GM18861 (cell line): Measurements from ENCODE around the gene CRABP2.

Experiments
- ATAC-seq: cut with Tn5 transposase; IDR thresholded peaks from one replicate; pipeline ENCODE4 v1.9.1; 2021; ENCODE audit not compliant: unreplicated experiment

CRABP2 gene

DNA sequence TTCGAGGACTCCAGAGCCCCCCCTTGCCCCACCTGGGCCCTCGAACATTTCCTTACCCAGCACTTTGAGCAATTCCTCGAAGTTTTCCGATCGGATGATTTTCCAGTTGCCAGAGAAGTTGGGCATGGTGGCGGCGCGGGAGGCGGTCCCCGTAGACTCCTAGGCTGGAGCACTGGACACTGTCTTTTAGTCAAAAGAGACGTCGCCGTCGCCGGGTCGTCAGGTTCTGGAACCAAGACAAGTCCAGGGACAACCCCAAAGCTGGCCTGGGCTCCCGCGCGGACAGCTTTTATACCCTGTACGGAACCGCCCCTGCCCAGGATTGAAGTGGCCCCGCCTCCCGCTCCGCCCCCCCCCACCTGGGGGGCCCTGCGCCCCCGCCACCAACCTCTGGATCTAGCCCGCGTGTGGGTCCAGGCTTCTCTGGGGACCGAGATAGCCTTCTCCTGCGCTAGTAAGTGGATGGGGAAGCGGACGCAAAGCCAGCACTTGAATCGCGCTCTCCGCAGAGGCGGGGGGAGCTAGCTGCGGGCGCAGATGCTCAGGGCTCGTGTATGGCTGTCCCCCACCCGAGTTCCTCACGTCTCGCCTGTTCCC is at the start of gene CRABP2:
Gene CRABP2 (minus strand): TSS at position 263 of the 597 bp plus-strand sequence. CDS start 137 bp downstream, at position 126.
- ATAC-seq = no peak

DNA sequence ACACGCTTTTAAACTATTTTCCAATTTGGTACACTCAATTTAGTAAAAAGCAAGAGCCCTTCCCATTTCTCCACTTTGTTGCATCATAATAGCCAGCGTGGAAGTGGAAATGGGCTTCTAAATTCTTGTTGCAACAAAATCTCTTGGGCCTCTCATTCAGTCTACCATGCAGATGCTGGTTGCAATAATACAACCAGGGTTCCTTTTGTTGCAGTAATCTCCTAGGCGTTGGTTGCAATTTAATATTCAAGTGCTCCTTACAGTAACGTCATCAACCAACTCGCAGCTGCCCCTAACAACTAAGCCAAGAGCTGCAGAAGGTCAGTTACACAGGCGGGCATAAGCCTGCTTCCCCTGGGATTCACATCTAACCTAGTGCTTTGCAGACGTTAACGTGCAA is 48.8 kb upstream of the CRABP2 start:
- ATAC-seq = no peak

DNA sequence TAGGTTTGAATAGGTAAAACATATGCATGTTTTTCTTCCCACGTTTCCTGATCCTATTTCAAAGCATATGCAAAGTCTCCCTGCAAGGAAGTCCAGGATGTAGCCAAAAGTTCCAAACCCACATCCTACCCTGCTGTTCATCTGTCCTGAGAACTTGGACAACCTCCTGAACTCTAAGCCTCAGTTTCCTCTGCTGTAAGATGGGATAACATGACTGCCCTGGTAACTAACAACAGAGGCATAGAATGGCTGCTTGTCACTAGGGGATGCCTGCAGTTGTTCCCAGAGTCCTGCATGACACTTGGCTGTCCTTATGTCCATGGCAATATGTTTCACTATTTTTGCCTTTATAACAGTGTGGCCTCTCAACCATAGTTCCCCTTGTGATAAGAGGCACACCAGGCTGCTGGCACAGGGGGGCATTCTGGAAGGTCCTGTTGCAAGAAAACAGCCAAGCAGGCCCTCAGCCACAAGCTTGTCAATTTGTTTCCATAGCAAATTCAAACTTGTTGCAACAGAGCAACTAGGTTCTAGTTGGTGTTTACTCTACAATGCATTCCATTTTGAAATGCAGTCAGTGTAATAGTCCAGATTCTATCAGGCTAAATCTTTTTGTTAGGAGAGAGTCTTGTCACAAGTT is 47.6 kb upstream of the CRABP2 start:
- no peak for ATAC-seq

DNA sequence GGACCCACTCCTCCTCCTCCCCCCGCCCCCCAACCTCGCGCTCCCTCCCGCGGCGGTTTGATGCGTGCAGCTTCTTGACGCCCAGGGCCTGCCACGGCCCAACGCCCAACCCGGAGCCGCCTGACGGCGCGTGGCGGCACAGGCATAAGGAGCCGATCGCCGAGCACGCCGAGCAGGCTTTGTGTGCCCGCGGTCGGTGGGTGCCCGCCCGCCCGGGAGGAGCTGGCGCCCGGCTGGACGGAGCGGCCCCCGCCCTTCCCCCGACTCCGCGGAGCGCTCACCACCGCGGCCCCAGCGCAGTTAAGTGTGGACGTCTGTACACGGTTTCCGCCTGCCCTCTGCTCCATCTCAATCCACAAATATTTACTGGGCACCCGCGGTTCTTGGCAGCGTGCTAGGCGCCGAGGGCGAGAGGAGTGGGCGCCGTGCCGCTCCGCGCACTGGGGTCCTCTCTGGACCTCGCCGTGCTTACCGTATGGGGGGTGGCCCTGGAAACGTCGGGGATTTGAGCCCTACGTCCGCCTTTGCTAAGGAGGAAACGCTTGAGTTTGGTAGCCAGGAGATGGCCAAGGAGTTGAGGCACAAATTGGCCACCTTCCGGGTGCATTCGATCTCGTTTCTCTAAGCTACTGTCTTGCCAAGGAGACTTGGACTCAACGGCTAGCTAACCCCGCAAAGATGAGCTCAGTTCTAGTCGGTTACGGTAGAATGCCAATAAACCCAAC is 46.5 kb upstream of the CRABP2 start:
- peak; percentile 65 for ATAC-seq

DNA sequence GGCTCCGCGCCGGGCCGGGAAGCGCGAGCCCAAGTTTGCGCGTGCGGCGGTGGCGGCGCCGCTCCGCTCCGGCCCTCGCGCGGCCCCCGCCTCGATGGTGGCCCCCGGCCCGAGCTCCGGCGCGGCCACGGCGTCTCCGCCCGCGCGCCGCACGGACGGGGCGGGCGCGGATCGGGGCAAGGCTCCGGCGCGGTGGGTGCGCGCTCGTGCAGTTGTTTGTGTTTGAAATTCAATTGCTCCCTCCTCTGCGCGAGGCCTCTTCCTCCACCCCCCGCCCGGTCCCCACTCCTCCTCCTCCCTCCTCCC is 46.0 kb upstream of the CRABP2 start, which contains the start of gene HDGF:
Gene HDGF (minus strand): TSS at position 225 of the 306 bp plus-strand sequence. CDS start 246 bp downstream, outside the sequence.
- ATAC-seq = no peak

DNA sequence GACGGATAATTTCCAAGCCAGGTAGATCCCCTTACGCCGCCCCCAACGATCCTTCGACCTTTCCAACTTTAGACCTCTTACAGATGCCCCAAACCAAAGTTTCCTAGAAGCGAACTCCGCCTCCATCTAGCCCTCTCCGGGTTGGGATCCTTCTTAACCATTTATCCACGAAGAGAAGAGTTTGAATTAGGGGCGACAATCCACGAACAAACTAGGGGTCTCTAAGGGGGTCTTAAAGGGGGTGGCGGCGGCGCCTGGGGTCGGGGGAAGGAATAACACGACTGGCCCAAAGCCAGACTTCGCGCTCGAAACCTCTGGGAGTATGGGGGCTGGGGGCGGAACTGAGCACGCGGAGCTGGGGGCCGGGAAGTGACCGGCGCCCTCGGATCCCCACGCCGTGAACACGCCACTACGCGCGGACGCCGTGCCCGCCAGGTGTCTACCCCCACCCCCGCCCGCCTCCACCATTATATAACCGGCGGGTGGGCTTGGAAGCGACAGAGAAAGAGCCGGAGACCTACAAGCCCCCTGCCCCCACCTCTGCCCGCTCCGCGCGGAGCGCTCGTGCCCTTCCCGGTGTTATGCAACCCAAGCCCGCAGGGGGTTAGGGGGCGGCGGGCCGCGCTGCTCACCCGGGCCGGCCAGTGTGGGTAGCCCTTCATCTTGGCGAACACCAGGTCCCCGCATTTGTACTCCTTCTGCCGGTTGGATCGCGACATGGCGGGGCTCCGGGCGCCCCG is 45.5 kb upstream of the CRABP2 start:
- no peak for ATAC-seq

DNA sequence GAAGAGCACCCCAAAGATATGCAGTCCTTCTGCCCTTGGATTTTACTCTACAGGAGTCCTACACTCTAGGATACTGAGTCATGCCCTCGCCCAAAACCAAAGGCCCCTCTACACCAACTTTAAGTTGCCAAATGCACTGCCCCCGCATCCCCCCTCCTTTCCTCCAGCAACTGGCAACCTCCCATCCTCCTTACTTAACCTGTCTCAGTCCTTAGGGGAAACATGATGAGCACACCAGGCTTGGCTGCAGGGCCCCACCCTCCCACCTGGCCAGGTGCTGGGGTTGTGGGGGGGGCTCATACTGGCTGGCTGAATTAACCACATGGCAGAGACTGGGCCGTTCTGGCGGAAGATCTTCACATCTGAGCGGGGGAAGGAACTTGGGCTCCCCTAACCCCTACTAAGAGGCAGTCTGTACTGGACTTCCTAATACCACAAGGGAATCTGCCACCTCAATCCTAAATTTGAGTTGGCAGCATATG is 44.8 kb upstream of the CRABP2 start:
- no peak for ATAC-seq

DNA sequence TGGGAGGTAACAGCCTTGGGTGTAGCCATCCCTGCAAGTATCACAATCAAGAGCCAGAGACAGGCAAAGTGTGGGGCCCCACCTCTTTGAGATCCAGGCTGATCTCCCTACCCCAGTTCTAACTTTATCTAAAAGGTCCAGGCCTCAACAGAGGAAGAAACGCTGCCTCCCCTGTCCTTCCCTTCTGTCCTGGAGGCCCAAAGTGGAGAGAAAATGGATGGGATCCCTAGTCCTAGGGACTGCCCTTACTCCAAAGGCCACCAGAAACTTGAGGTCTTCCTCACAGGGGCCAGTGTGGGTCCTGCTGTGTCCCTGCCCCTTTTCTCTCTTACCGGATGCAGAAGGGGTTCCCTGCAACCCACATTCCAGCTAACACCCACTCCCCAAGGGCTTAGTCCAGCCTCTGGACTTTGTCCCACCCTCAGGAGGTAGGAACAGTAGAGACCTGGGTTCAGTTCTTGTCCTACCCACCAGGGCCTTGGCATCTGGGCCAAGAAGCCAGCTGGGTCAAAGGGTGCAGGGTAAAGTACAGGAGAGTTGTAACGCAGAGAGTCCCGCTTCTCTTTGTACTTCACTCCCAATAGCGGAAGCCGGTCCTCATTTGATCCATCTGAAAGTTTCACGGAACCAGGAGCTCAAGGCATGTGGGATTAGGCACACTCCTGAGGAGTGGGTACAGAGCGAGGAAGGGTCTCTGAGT is 44.2 kb upstream of the CRABP2 start:
- no peak for ATAC-seq

DNA sequence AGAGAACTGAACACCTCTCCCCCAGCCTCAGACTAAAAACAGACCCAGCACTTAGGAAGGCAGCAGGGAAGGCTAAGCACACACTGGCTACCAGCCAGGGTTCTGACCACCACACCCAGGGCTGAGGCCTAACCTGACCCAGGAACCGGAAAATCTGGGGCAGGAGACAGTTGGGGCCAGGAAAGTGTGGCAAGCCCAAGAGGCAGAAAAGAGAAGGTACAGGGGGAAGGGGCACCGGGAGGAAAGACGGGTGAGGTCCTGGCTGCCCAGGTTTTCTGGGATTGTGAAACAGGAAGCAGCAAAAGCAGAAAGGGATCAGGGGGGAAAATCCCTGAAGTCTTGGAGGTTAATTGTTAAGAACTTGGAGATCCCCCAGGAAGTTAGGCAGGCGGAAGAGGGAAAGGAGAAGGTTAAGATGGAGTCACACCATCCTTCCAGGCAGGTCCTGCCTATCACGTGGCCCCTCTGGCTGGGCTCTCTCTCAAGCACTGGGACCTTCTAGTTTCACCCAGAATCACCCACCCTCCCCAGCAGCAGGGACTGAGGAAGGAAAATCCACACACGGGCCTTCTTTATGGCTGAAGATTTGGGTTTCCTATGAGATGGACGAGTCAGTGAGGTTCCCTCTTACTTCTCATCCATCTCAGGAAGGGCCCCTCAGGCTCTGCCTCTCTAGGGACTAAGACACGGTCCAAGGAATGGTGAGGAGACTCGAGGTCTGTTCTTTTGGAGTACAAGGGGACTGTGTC is 43.5 kb upstream of the CRABP2 start:
- no peak for ATAC-seq

DNA sequence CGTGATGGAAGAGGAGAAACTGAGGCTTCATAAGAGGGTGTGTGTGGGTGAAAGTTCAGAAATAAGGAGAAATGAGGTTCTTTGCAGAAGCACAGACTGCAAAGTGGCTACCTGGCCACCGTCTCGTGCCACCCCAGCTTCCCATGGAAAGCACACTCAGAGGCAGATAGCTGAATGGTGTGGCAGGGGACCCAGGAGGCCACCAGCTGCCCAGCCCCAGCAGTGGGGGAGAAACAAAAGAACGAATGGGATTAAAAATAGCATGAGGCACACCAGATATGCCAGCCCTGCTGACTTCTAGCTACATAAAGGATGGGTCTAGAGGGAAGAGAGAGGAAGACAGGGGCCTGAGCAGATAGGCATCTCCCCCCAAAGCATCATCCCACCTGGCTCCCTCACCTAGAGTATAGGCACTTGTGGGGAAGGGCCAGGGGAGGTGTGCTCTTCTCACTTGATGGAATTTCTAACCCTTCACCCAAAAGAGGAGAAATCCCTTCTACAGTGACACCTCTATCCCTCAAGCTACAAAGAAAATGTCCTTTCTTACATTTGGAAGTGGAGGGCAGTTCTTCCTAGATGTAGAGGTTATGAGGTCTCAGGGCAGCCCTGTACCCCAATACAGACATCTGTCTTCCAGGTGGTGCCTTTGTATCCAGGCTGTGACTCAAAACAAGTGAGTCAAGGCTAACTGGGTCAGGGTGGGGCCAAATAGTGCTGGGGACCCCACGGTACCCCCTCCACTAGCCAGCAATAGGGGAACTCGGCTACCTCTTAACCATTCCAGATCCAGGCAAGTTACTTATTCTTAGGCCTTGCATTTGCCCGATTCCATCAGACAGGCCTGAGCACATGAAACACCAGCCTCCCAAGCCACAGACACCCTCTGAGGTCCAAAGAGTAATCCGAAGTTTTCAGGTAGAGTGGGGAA is 42.6 kb upstream of the CRABP2 start:
- ATAC-seq = no peak

DNA sequence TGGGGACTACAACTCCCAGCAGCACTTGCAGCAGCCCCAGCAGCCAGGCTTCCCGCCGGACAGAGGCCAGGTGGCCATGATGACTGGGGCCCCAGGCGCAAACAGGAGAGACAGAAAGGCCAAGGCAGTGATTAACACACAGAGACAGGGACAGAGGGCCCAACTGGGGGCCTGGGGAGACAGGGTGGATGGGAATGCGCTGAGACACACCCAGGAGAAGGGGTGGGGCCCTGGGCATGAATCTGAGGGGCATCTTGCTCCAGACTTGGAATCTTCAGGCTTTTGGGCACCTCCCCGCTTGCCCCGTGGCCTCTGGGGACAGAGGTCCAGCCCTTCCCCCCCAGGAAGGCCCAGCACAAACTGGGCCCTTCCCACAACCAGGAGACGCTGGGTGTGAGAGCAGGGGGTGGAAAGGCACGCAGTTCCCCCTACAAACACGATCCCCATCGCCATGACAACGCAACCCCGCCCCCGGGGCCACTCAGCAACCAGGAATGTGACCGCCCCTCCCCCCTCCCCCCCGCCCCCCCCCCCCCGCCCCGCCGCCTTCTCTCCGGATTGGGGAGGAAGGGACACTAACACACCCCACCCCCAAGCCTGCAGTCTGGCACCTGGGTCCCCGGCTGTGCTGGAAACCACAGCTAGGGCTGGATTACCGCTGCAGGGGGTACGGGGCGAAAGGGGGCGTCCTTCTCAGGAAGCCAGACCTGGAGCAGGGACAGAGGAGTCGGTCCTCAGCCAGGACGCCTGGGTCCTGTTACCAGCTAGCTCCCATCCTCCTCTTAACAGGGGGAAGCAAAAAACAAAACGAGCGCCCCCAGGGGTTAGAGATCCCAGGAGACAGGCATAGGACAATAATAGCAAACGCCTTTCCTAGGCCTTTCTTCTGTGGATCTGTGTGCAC is 41.6 kb upstream of the CRABP2 start:
- no peak for ATAC-seq

DNA sequence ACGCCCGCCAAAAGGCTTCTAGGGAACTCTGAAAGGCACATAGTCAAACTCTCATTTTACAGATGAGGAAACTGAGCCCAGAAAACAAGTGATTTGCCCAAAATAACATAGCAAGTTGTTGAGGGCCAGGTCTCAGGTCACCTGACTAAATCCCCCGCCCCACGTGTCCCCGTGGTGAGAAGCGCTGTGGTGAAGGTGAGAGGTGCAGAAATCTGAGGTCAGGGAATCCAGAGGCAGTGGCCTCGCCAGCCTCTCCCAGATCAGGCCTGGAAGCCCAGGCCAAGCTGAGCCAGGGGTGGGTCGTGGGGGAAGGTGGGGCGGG is 41.0 kb upstream of the CRABP2 start:
- no peak for ATAC-seq

DNA sequence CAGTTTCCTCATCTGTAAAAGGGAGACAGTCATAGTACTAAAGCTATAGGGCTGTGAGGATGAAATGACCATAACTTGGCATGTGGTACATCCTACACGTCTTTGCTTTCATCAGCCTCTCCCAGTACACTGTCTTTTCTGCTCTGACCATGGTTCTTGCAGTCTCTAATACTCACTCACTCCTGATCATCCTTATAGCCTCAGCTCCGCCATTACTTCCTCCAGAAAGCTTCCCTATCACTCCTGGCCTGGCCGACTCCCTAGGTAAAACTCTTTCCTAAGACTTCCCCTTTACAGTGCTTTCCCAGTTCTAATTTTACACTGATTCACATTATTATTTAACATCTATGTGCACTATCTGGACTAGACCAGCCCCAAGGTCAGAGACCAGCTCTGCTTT is 40.5 kb upstream of the CRABP2 start:
- ATAC-seq = no peak

DNA sequence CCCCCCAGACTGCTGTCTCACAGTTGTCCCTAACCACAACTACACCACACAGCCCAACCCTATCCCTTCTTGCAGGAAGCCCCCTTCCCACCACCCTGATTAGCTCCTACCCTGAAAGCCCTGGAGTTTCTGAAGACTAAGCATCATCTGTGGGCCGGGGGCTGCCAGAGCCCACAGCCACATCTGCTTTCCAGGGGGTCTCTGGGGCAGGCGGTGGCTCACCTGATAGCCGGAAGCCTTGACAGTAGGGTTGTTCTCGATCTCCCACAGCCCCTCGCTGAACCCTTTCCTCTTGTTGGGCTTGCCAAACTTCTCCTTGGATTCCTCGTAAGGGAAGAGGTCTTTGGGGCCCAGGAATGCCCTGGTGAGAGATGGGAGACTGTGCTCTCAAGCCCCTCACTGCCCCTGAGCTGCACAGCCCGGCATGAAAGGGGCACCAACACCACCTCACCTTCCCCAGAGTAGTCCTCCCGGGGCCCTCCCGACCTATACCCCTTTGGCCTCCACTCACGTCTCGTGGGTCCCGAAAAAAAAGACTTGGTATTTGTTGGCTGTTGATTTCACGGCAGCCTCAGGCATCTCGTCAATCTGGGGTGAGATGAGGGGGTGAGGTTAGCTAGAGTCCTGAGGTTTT is 39.5 kb upstream of the CRABP2 start:
- ATAC-seq = no peak

DNA sequence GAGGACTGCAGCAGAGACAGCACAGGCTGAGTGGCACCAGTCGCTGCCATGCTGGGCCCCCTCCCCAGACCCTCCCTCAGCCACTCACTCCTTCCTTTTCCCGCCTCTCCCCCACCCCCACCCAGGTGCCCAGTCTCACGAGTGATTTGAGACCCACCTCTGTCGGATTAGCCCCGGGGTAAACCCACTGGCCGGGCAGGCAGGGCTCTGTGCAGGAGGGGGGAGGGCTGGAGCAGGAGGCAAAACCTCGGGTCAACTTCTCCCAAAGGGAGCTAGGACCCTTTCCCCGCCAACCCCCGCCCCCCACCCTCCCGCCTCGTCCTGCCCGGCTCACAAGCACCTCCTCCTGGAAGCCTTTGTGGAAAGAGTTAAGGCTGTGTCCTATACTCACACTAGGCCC is 39.0 kb upstream of the CRABP2 start:
- ATAC-seq = no peak

DNA sequence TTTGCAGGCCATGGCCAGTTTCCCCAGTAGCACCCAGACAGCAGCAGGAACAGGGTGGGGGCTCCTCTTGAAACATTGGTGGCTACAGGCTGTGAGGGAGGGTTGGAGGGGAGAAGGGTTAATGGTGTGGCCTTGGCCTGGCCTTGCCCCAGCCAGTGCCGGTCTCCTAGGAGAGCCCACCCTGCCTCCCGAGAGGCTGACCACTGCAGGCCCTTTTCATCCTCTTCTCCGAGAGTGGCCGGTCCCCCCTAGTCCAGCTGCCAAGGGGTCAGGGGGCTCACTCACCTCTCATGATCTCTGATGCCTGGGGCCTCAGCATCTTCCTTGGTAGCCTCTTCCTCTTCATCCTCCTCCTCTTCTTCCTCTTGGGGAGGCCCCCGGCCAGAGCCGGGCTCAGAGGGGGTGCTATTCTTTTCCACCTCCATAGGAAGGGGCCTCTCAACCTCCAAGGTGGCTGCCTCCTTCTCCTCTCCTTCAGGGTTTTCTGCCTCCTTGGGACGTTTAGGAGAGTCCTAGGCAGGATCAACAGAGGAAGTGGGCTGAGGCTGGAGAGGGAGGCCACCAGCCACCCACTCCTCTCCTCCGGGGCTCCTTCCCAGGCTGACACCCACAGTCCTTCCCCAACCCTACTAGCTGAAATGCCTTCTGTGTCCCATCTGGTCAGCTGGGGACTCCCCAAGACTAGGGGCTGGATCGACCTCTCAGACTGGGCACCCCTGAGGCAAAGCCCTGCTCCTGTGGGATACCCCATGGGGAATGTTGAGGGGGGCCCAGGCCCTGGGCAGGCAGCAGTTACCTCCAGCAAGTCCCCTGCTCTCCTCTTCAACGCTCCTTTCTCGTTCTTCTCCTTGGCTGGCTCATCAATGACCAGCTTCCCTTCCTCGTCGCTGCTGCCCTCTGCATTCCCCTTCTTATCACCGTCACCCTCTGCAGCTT is 38.3 kb upstream of the CRABP2 start:
- no peak for ATAC-seq

DNA sequence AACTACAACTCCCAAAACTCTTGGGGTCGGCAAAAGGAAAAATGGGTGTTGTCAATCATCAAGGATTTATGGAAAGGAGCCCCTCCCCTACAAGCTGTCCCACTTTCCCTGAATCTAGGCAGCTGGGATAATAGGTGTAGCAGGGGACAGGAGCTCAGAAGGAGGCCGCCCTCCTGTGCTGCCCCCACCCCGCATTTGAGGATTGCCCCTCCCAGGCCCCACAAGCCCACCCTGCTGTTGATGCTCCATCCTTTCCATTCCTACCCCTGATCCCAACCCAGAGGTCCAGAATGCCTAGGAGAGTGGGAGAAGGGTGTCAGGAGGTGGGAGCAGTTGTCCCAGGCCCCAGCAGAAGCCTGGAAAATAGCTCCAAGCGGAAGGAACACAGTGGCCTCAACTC is 37.4 kb upstream of the CRABP2 start:
- no peak for ATAC-seq
